GM12878 (cell line): ENCODE measurements around the gene PRKAG2. TPM values are rescaled to one million over a fixed set of nuclear protein-coding genes. Genes with fewer than 3 reads are reported as not detected.

Experiments
- ATAC-seq: fragments of 200-7000 bp; cut with Tn5 transposase; 3 replicates; pipeline ENCODE4 v1.9.1; 2020; ENCODE audit warnings: mild to moderate bottlenecking, moderate library complexity
- BruUV-seq: library from RNA; stranded (reverse); fragments of 400-500 nt; replicated peaks from 2 replicates; lab custom pipeline; 2021; lab: Mats Ljungman, UMichigan
- CTCF ChIA-PET: fragments of 300-600 bp; sonication (Branson Sonifier 250); formaldehyde crosslinking; extraction: SDS; loops from one replicate; lab custom pipeline; 2021; ENCODE audit warnings: inconsistent platforms; lab: Yijun Ruan, JAX
- POLR2A ChIA-PET: fragments of 350-600 bp; formaldehyde crosslinking; extraction: SDS; loops from one replicate; lab custom pipeline; 2021; ENCODE audit warnings: inconsistent platforms; lab: Charles Lee
- RAD21 ChIA-PET: fragments of 300-600 bp; sonication (Branson Sonifier 250); formaldehyde crosslinking; loops from one replicate; lab custom pipeline; 2023; ENCODE audit warnings: antibody characterized with exemption; ENCODE audit not compliant: unreplicated experiment; lab: Charles Lee
- SMC1A ChIA-PET: fragments of 300-600 bp; sonication (Branson Sonifier 250); formaldehyde crosslinking; loops from one replicate; lab custom pipeline; 2023; ENCODE audit not compliant: unreplicated experiment, uncharacterized antibody; lab: Charles Lee
- DNase-seq: peaks from one replicate; pipeline ENCODE4 v3.0.0-alpha.2; 2011; ENCODE audit warnings: low read depth, low spot score
- FAIRE-seq: peaks from 3 replicates; lab custom pipeline; 2011; peaks lifted over from hg19 to GRCh38; lab: Jason Lieb, UNC
- H2AFZ ChIP-seq: 2 replicates; pipeline ENCODE4 v1.6.0; 2011; ENCODE audit warnings: low read depth, low read length, control low read depth; ENCODE audit not compliant: control insufficient read depth
- H3K27ac ChIP-seq: 2 replicates; pipeline ENCODE4 v1.5.1; 2011; ENCODE audit warnings: control low read depth; ENCODE audit not compliant: control insufficient read depth, insufficient read depth
- H3K27me3 ChIP-seq, 2 experiments: replicated peaks in 1 of 2; 2 replicates each; pipeline versions ENCODE4 v1.6.0 to v1.6.1; 2011; ENCODE audit warnings: low read length in 1 of 2; ENCODE audit not compliant: control insufficient read depth in 2 of 2, insufficient read depth in 2 of 2
- H3K36me3 ChIP-seq, 2 experiments: 2 replicates each; pipeline ENCODE4 v1.5.1; 2011; ENCODE audit warnings: low read length in 1 of 2; ENCODE audit not compliant: control insufficient read depth in 2 of 2, insufficient read depth in 2 of 2
- H3K4me1 ChIP-seq: 2 replicates; pipeline ENCODE4 v1.6.1; 2011; ENCODE audit warnings: mild to moderate bottlenecking, low read length, moderate library complexity, mixed read lengths; ENCODE audit not compliant: control insufficient read depth, insufficient read depth
- H3K4me2 ChIP-seq: 2 replicates; pipeline ENCODE4 v1.6.0; 2011; ENCODE audit warnings: control low read depth; ENCODE audit not compliant: control insufficient read depth, insufficient read depth
- H3K4me3 ChIP-seq: fragments of 200-600 bp; sonication (generic); 2 replicates; pipeline ENCODE4 v1.5.1; 2016
- H3K79me2 ChIP-seq: 2 replicates; pipeline ENCODE4 v1.6.0; 2011; ENCODE audit warnings: low read length; ENCODE audit not compliant: control insufficient read depth, insufficient read depth
- H3K9ac ChIP-seq: 2 replicates; pipeline ENCODE4 v1.8.0; 2011; ENCODE audit warnings: low read length, control low read depth, mixed read lengths; ENCODE audit not compliant: control insufficient read depth, insufficient read depth
- H3K9me3 ChIP-seq: replicated peaks from 3 replicates; pipeline ENCODE4 v1.5.1; 2011; ENCODE audit warnings: mild to moderate bottlenecking, low read length; ENCODE audit not compliant: control insufficient read depth, insufficient read depth
- H4K20me1 ChIP-seq: 2 replicates; pipeline ENCODE4 v1.6.0; 2011; ENCODE audit not compliant: control insufficient read depth, insufficient read depth
- BCL11A ChIP-seq: IDR thresholded peaks from 2 replicates; pipeline ENCODE4 v1.6.1; 2011; ENCODE audit warnings: low read depth, low read length
- MEF2B ChIP-seq: fragments of 450-650 bp; IDR thresholded peaks from 2 replicates; pipeline ENCODE4 v1.6.1; 2018; ENCODE audit warnings: mild to moderate bottlenecking, moderate library complexity; ENCODE audit not compliant: partially characterized antibody, poor library complexity, severe bottlenecking
- NFYA ChIP-seq: IDR thresholded peaks from 2 replicates; pipeline ENCODE4 v1.6.1; 2011; ENCODE audit warnings: low read depth, mild to moderate bottlenecking, low read length, improper control_type of control experiment, borderline replicate concordance
- NR2C1 ChIP-seq: fragments of 450-650 bp; IDR thresholded peaks from 2 replicates; pipeline ENCODE4 v1.6.1; 2017; ENCODE audit warnings: antibody characterized with exemption, mild to moderate bottlenecking, moderate library complexity
- NRF1 ChIP-seq: conservative IDR thresholded peaks from 2 replicates; pipeline ENCODE4 v1.6.1; 2011; ENCODE audit warnings: mild to moderate bottlenecking, low read depth, low read length, improper control_type of control experiment
- RFX5 ChIP-seq: IDR thresholded peaks from 2 replicates; pipeline ENCODE4 v1.6.1; 2011; ENCODE audit warnings: low read depth, low read length, improper control_type of control experiment
- SUZ12 ChIP-seq: fragments of 200-600 bp; sonication (generic); IDR thresholded peaks from one replicate; pipeline ENCODE4 v1.6.1; 2018; ENCODE audit warnings: antibody characterized with exemption, mild to moderate bottlenecking; ENCODE audit not compliant: unreplicated experiment
- TAF1 ChIP-seq: IDR thresholded peaks from 2 replicates; pipeline ENCODE4 v1.6.1; 2011; ENCODE audit warnings: mild to moderate bottlenecking, low read depth, low read length, borderline replicate concordance
- WGBS: methylation state at CpG from one replicate; pipeline ENCODE4 v1.1.6; 2016; ENCODE audit warnings: low lambda C conversion rate; ENCODE audit not compliant: insufficient replicate concordance, insufficient coverage; ENCODE audit errors: missing lambda C conversion rate; 5-methylcytosine and 5-hydroxymethylcytosine counted together
- in situ Hi-C: fragments of 300-500 bp; cut with MboI; formaldehyde crosslinking; loops from 9 replicates; pipeline ENCODE4 v1.14.3; 2018; ENCODE audit warnings: mixed read lengths
- intact Hi-C: fragments of 100-400 bp; cut with micrococcal nuclease; formaldehyde crosslinking; loops from one replicate; pipeline ENCODE4 v1.14.2; 2022; ENCODE audit not compliant: unreplicated experiment
- polyA plus RNA-seq, 11 experiments: library from polyadenylated mRNA; depleted of rRNA in 4 of 11; unstranded in 6 of 11; stranded (reverse) in 5 of 11; fragments of >200 nt; fragmentation: Nextera tagmentation in 4 of 11; fragmentation: Illumina TruSeq in 1 of 11; extraction: Ambion mirVana in 4 of 11; extraction: Trizol in 1 of 11; gene quantifications; 1 replicate in 1 of 11; 2 replicates in 10 of 11; pipeline versions ENCODE4 v1.2.1 to v1.2.3, GENCODE V29; 2011 to 2016; ENCODE audit warnings: inconsistent platforms in 2 of 11, missing spikeins in 2 of 11, low read depth in 1 of 11
- total RNA-seq, 4 experiments: library from RNA; depleted of rRNA in 3 of 4; stranded (reverse); fragments of >200 nt in 3 of 4; fragmentation: Illumina TruSeq in 1 of 4; extraction: Trizol in 1 of 4; gene quantifications; 2 replicates each; pipeline versions ENCODE4 v1.2.1 to v1.2.3, GENCODE V29; 2013 to 2021
- TF ChIP-seq, protein P1 (sequence below): fragments of 450-650 bp; IDR thresholded peaks from 2 replicates; pipeline ENCODE4 v1.6.1; 2018; ENCODE audit warnings: mild to moderate bottlenecking, low read depth, moderate library complexity; ENCODE audit not compliant: partially characterized antibody

Gene PRKAG2
- total and polyA plus RNA-seq, 10 of the 15 experiments (the other 5 are each of a cell fraction or from before 2014, with no cell fraction given), result 3.4 to 8.9 (median 6.8) TPM

DNA sequence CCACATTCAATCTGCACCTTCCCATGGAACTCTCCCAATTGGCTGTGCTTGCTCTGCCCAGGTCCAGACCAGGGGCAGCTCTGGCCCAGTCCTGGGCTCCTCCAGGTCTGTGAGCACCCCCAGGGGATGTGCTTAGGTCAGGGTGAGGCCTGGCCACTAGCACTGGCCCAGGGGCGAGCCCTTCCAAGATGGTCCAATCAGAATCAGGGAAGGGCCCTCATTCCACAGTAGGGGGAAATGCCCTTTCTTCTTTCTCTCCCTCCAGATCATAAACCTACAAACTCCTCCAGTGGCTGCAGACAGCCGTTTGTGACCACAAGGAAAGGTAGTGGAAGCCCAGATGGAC lies 157.0 kb downstream of the PRKAG2 start (continued):
- TF ChIP-seq, protein P1, sequence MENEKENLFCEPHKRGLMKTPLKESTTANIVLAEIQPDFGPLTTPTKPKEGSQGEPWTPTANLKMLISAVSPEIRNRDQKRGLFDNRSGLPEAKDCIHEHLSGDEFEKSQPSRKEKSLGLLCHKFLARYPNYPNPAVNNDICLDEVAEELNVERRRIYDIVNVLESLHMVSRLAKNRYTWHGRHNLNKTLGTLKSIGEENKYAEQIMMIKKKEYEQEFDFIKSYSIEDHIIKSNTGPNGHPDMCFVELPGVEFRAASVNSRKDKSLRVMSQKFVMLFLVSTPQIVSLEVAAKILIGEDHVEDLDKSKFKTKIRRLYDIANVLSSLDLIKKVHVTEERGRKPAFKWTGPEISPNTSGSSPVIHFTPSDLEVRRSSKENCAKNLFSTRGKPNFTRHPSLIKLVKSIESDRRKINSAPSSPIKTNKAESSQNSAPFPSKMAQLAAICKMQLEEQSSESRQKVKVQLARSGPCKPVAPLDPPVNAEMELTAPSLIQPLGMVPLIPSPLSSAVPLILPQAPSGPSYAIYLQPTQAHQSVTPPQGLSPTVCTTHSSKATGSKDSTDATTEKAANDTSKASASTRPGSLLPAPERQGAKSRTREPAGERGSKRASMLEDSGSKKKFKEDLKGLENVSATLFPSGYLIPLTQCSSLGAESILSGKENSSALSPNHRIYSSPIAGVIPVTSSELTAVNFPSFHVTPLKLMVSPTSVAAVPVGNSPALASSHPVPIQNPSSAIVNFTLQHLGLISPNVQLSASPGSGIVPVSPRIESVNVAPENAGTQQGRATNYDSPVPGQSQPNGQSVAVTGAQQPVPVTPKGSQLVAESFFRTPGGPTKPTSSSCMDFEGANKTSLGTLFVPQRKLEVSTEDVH, result no peak
- TF ChIP-seq SUZ12 (no peak), NRF1 (no peak), TAF1 (no peak), NFYA (no peak), BCL11A (no peak), RFX5 (no peak), MEF2B (no peak)

GRCh38 chr7:151719031-151719896 lies 157.7 kb downstream of the PRKAG2 start:
- Histone ChIP-seq H3K4me2 (no peak overlapping the region), H3K27me3 (no peaks in the 10 kb centered on the region; a peak in 2 of 4 replicates), H3K79me2 (no peaks in the 10 kb centered on the region), H3K9me3 (no peaks in the 10 kb centered on the region), H4K20me1 (no peaks in the 10 kb centered on the region), H2AFZ (no peak overlapping the region), H3K9ac (no peak overlapping the region), H3K36me3 (no peaks in the 10 kb centered on the region), H3K27ac (no peak overlapping the region), H3K4me3 (no peak overlapping the region), H3K4me1 (no peaks in the 10 kb centered on the region)
- WGBS, result 73% methylated on average over 23 of the region's 24 CpGs
- FAIRE-seq (no peak), ATAC-seq (no peak), DNase-seq (no peak)
- no TSS peak for BruUV-seq
- intact Hi-C loops, result no loop called here
- ChIA-PET SMC1A (no interaction called here), POLR2A (no interaction called here), CTCF (no interaction called here), RAD21 (no interaction called here)
- in situ Hi-C loops, result no loop called here
- TF ChIP-seq NR2C1, result no peak
